ENCODE results near the gene SH3BP4.

Gene SH3BP4

GRCh38 chr2:235005603-235006259 lies 53.9 kb downstream of the SH3BP4 start:
- no peaks in the 10 kb centered on the region for H3K79me2 ChIP-seq (ENCODE audit: low read length)
- no peaks in the 10 kb centered on the region for H3K9me3 ChIP-seq (ENCODE audit: insufficient read depth, low read length)
- H3K27ac ChIP-seq (ENCODE audit: low read length), result no peak overlapping the region
- H3K4me2 ChIP-seq (ENCODE audit: low read length), result no peak overlapping the region
- TF ChIP-seq EZH2phosphoT487 (IDR thresholded peaks at IDR 0.05; ENCODE audit: low read depth), result no peak
- TF ChIP-seq, protein P1, sequence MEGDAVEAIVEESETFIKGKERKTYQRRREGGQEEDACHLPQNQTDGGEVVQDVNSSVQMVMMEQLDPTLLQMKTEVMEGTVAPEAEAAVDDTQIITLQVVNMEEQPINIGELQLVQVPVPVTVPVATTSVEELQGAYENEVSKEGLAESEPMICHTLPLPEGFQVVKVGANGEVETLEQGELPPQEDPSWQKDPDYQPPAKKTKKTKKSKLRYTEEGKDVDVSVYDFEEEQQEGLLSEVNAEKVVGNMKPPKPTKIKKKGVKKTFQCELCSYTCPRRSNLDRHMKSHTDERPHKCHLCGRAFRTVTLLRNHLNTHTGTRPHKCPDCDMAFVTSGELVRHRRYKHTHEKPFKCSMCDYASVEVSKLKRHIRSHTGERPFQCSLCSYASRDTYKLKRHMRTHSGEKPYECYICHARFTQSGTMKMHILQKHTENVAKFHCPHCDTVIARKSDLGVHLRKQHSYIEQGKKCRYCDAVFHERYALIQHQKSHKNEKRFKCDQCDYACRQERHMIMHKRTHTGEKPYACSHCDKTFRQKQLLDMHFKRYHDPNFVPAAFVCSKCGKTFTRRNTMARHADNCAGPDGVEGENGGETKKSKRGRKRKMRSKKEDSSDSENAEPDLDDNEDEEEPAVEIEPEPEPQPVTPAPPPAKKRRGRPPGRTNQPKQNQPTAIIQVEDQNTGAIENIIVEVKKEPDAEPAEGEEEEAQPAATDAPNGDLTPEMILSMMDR (IDR thresholded peaks at IDR 0.05; ENCODE audit: low read depth, low read length), result no peak
- no peaks in the 10 kb centered on the region for H3K27me3 ChIP-seq (ENCODE audit: low read depth, low read length)
- H3K4me3 ChIP-seq (ENCODE audit: low read length), result no peak overlapping the region
- no peaks in the 10 kb centered on the region for H3K4me1 ChIP-seq (ENCODE audit: low read length)
- H2AFZ ChIP-seq (ENCODE audit: low read depth, low read length), result no peak overlapping the region
- H3K36me3 ChIP-seq (replicated peaks; ENCODE audit: low read depth, low read length), result no peaks in the 10 kb centered on the region
- no peak overlapping the region for H3K9ac ChIP-seq (ENCODE audit: low read length)
- no peaks in the 10 kb centered on the region for H4K20me1 ChIP-seq (ENCODE audit: insufficient read depth, low read length)

DNA sequence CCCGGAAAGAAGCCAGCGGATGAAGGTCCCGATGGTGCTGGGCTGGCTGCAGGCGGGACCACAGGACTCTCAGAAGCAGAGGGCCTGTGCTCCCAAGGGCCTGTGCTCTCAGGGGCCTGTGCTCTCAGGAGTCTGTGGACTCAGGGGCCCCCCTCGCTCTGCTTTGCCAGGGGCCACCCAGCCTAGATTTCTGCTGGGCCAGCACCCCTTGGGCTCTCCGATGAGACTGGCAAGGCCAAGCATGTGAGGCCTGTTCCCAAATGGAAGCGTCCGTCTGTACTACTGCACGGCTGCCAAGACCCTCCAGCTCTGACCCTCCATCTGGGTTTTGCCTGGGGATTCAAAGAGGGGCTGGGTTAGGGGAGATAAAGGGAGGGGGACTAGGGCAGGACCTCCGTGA lies 54.6 kb downstream of the SH3BP4 start:
- no peaks in the 10 kb centered on the region for H3K4me1 ChIP-seq (ENCODE audit: low read length)
- no peak overlapping the region for H3K4me3 ChIP-seq (ENCODE audit: low read length)
- no peaks in the 10 kb centered on the region for H3K36me3 ChIP-seq (replicated peaks; ENCODE audit: low read depth, low read length)
- H3K9ac ChIP-seq (ENCODE audit: low read length), result no peak overlapping the region
- H3K9me3 ChIP-seq (ENCODE audit: insufficient read depth, low read length), result no peaks in the 10 kb centered on the region
- no peaks in the 10 kb centered on the region for H3K79me2 ChIP-seq (ENCODE audit: low read length)
- no peaks in the 10 kb centered on the region for H4K20me1 ChIP-seq (ENCODE audit: insufficient read depth, low read length)
- H2AFZ ChIP-seq (ENCODE audit: low read depth, low read length), result no peak overlapping the region
- H3K27me3 ChIP-seq (ENCODE audit: low read depth, low read length), result no peaks in the 10 kb centered on the region
- TF ChIP-seq, protein P1 (IDR thresholded peaks at IDR 0.05; ENCODE audit: low read depth, low read length), result no peak
- no peak for TF ChIP-seq EZH2phosphoT487 (IDR thresholded peaks at IDR 0.05; ENCODE audit: low read depth)
- no peak overlapping the region for H3K27ac ChIP-seq (ENCODE audit: low read length)
- no peak overlapping the region for H3K4me2 ChIP-seq (ENCODE audit: low read length)

DNA sequence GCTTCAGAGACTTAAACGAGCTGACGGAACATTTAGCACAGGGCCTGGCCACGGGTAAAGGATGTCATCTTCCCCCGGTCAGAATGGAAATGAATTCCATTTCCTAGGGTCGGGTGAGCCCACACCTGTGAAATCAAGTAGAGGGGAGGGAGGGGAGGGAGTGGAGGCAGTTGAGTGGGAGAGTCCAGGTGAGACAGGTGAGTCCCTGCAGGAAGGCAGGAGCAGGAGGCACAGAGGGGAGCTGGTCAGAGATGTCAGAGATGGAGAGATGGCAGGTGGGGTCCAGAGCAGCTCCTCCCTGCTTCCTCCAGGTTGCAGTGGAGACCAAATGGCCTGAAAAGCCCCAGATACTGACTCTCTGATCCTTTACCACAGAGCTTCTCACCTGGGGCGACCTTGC lies 55.2 kb downstream of the SH3BP4 start:
- no peak overlapping the region for H3K4me3 ChIP-seq (ENCODE audit: low read length)
- H4K20me1 ChIP-seq (ENCODE audit: insufficient read depth, low read length), result no peaks in the 10 kb centered on the region
- H3K79me2 ChIP-seq (ENCODE audit: low read length), result no peaks in the 10 kb centered on the region
- H3K27me3 ChIP-seq (ENCODE audit: low read depth, low read length), result no peaks in the 10 kb centered on the region
- H3K9me3 ChIP-seq (ENCODE audit: insufficient read depth, low read length), result no peaks in the 10 kb centered on the region
- TF ChIP-seq, protein P1 (IDR thresholded peaks at IDR 0.05; ENCODE audit: low read depth, low read length), result no peak
- TF ChIP-seq EZH2phosphoT487 (IDR thresholded peaks at IDR 0.05; ENCODE audit: low read depth), result no peak
- H3K9ac ChIP-seq (ENCODE audit: low read length), result no peak overlapping the region
- H3K4me1 ChIP-seq (ENCODE audit: low read length), result no peaks in the 10 kb centered on the region
- no peak overlapping the region for H3K4me2 ChIP-seq (ENCODE audit: low read length)
- no peak overlapping the region for H2AFZ ChIP-seq (ENCODE audit: low read depth, low read length)
- no peaks in the 10 kb centered on the region for H3K36me3 ChIP-seq (replicated peaks; ENCODE audit: low read depth, low read length)
- H3K27ac ChIP-seq (ENCODE audit: low read length), result no peak overlapping the region

DNA sequence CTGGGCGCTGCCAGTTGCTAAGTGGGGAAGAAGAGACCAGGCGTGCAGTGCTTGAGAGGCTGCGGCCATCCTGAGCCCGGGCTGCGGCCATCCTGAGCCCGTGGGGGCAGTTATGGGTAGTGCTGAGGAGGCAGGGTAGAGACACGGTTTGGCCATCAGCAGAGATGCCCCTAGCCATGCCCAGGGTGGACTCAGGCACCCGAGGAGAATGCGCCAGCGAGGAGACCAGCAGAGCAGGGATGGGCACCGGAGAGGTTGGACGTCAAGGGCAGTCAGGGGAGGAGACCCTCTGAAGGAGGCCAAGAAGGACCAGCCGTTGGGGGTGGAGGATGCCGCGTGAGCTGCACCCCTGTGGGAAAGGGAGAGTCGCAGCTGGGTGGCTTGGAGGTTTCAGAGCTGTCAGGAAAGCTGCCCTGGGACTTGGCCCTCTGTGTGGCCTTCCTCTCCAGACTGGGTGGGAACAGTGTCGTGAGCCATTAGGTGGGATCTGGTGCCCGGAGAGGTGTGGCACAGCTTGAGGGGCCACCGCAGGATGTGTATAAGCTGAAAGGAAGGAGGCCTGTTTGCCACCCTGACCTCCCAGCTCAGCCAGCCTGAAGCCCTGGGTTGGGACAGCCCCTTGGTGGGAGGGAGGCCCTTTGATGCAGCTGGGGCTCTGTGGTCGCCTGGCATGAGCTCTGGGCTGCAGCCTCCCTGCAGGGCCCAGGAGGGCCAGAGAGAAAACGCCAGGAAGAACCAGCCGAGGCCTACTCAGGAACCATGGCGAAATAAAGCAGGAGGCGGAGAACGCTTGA lies 56.0 kb downstream of the SH3BP4 start:
- Histone ChIP-seq H3K79me2 (ENCODE audit: low read length) (no peaks in the 10 kb centered on the region), H3K4me2 (ENCODE audit: low read length) (no peak overlapping the region), H3K36me3 (replicated peaks; ENCODE audit: low read depth, low read length) (no peaks in the 10 kb centered on the region), H3K4me1 (ENCODE audit: low read length) (no peaks in the 10 kb centered on the region), H3K9ac (ENCODE audit: low read length) (no peak overlapping the region), H3K27ac (ENCODE audit: low read length) (no peak overlapping the region), H3K27me3 (ENCODE audit: low read depth, low read length) (no peaks in the 10 kb centered on the region), H4K20me1 (ENCODE audit: insufficient read depth, low read length) (no peaks in the 10 kb centered on the region), H2AFZ (ENCODE audit: low read depth, low read length) (no peak overlapping the region), H3K9me3 (ENCODE audit: insufficient read depth, low read length) (no peaks in the 10 kb centered on the region), H3K4me3 (ENCODE audit: low read length) (no peak overlapping the region)
- TF ChIP-seq, protein P1 (IDR thresholded peaks at IDR 0.05; ENCODE audit: low read depth, low read length), result no peak
- TF ChIP-seq EZH2phosphoT487 (IDR thresholded peaks at IDR 0.05; ENCODE audit: low read depth), result no peak
